ENCODE measurements around the gene IQCB1.
A peak's percentile ranks its signal among the peaks of the same experiment; 100 is the strongest.
"Not testable (repeated sequence)": the region's sequence is repeated elsewhere in the genome, so short reads cannot be mapped to it uniquely, and the experiment has no call there.

Gene IQCB1

GRCh38 chr3:121803771-121804320 is 31.0 kb downstream of the IQCB1 start:
- no peak for DNase-seq (ENCODE audit: low read depth in 2 of 2)

GRCh38 chr3:121800906-121801305 is 34.0 kb downstream of the IQCB1 start:
- no peak for DNase-seq (ENCODE audit: low read depth in 2 of 2)

- DNase-seq (ENCODE audit: low read depth in 2 of 2), result no peak
These were observed 37.9 kb downstream of the IQCB1 start for GRCh38 chr3:121796970-121797369.

GRCh38 chr3:121794264-121794983 is 40.4 kb downstream of the IQCB1 start:
- no peak for DNase-seq (ENCODE audit: low read depth in 2 of 2)

GRCh38 chr3:121793078-121793477 is 41.8 kb downstream of the IQCB1 start:
- DNase-seq (ENCODE audit: low read depth in 2 of 2), result no peak

- DNase-seq (ENCODE audit: low read depth in 2 of 2), result no peak
These were observed 48.4 kb downstream of the IQCB1 start for GRCh38 chr3:121786485-121786884.

GRCh38 chr3:121782784-121783183 is 52.1 kb downstream of the IQCB1 start:
- not testable (repeated sequence) for DNase-seq (ENCODE audit: low read depth in 2 of 2)

- DNase-seq (ENCODE audit: low read depth in 2 of 2), result no peak
These were observed 53.2 kb downstream of the IQCB1 start for GRCh38 chr3:121781611-121782010.

- not testable (repeated sequence) for DNase-seq (ENCODE audit: low read depth in 2 of 2)
These were observed 59.8 kb downstream of the IQCB1 start for GRCh38 chr3:121775095-121775494.

- no peak for DNase-seq (ENCODE audit: low read depth in 2 of 2)
These were observed 65.6 kb downstream of the IQCB1 start for GRCh38 chr3:121769246-121769645.

- DNase-seq (ENCODE audit: low read depth in 2 of 2), result no peak
These were observed 66.4 kb downstream of the IQCB1 start for GRCh38 chr3:121768452-121768851.

GRCh38 chr3:121759541-121760202 is 75.2 kb downstream of the IQCB1 start:
- DNase-seq (ENCODE audit: low read depth in 2 of 2), result no peak

GRCh38 chr3:121758727-121759450 is 76.0 kb downstream of the IQCB1 start:
- DNase-seq (ENCODE audit: low read depth in 2 of 2), result no peak

GRCh38 chr3:121757812-121758545 is 76.9 kb downstream of the IQCB1 start:
- DNase-seq (ENCODE audit: low read depth in 2 of 2), result no peak

GRCh38 chr3:121757087-121757811 is 77.6 kb downstream of the IQCB1 start:
- no peak for DNase-seq (ENCODE audit: low read depth in 2 of 2)

GRCh38 chr3:121752772-121753171 is 82.1 kb downstream of the IQCB1 start:
- no peak for DNase-seq (ENCODE audit: low read depth in 2 of 2)

- no peak for DNase-seq (ENCODE audit: low read depth in 2 of 2)
These were observed 82.6 kb downstream of the IQCB1 start for GRCh38 chr3:121752261-121752660.

- DNase-seq (ENCODE audit: low read depth in 2 of 2), result no peak
These were observed 84.8 kb downstream of the IQCB1 start for GRCh38 chr3:121750087-121750415.

- peak; percentile 77 to 78 for DNase-seq (ENCODE audit: low read depth in 2 of 2)
These were observed 85.4 kb downstream of the IQCB1 start, which contains the start of gene GOLGB1 for GRCh38 chr3:121749276-121750086. GOLGB1 (minus strand) TSS chr3:121749741; CDS start chr3:121730971, 18,770 bp downstream.

- peak in 1 of 2 donors; percentile 1 for DNase-seq (ENCODE audit: low read depth in 2 of 2)
These were observed 86.1 kb downstream of the IQCB1 start for GRCh38 chr3:121748680-121749275.
